Fibroblast of skin of right biceps (primary cell): ENCODE results near the gene STAC3.

Experiments
- DNase-seq: peaks from one replicate; pipeline ENCODE4 v3.0.0-alpha.2; 2013

STAC3 gene

GRCh38 chr12:57235728-57236131 lies 15.3 kb downstream of the STAC3 start:
- no peak for DNase-seq

- DNase-seq: peak; percentile 67
These were observed 15.8 kb downstream of the STAC3 start for GRCh38 chr12:57235017-57235727.

GRCh38 chr12:57234571-57235016 lies 16.4 kb downstream of the STAC3 start:
- no peak for DNase-seq

- no peak for DNase-seq
These were observed 16.8 kb downstream of the STAC3 start for GRCh38 chr12:57234233-57234570.

GRCh38 chr12:57233357-57234232 lies 17.4 kb downstream of the STAC3 start:
- no peak for DNase-seq

GRCh38 chr12:57232156-57232756 lies 18.7 kb downstream of the STAC3 start:
- no peak for DNase-seq

- no peak for DNase-seq
These were observed 19.5 kb downstream of the STAC3 start for GRCh38 chr12:57231276-57232021.

GRCh38 chr12:57230381-57231155 lies 20.4 kb downstream of the STAC3 start:
- DNase-seq: no peak

- DNase-seq: peak; percentile 95
These were observed 21.2 kb downstream of the STAC3 start, which contains the start of gene SHMT2 for GRCh38 chr12:57229634-57230380. TSS of gene SHMT2 (plus strand) at chr12:57229711. CDS start at chr12:57229779, 68 bp downstream.

GRCh38 chr12:57229046-57229633 lies 21.8 kb downstream of the STAC3 start:
- DNase-seq: no peak

GRCh38 chr12:57227315-57228115 lies 23.5 kb downstream of the STAC3 start:
- no peak for DNase-seq

GRCh38 chr12:57226588-57227314 lies 24.2 kb downstream of the STAC3 start:
- no peak for DNase-seq

- no peak for DNase-seq
These were observed 25.2 kb downstream of the STAC3 start for GRCh38 chr12:57225680-57226210.

GRCh38 chr12:57224973-57225679 lies 25.9 kb downstream of the STAC3 start:
- DNase-seq: no peak

GRCh38 chr12:57224278-57224972 lies 26.6 kb downstream of the STAC3 start:
- no peak for DNase-seq

GRCh38 chr12:57223191-57224165 lies 27.5 kb downstream of the STAC3 start:
- DNase-seq: no peak
